GM19372 (cell line): Measurements from ENCODE around the gene CARHSP1.
A peak's percentile ranks its signal among the peaks of the same experiment; 100 is the strongest.
"Not testable (repeated sequence)": the region's sequence is repeated elsewhere in the genome, so short reads cannot be mapped to it uniquely, and the experiment has no call there.

Source experiments
- ATAC-seq: cut with Tn5 transposase; IDR thresholded peaks from one replicate; pipeline ENCODE4 v1.9.1; 2021; ENCODE audit warnings: mild to moderate bottlenecking, low read depth, moderate library complexity; ENCODE audit not compliant: unreplicated experiment

CARHSP1 gene

GRCh38 chr16:8868416-8869211 is at the start of gene CARHSP1:
TSS of gene CARHSP1 (minus strand) at chr16:8869006. CDS start at chr16:8859328, 9,678 bp downstream.
- ATAC-seq, result peak; percentile 68

- ATAC-seq, result not testable (repeated sequence)
Observed at GRCh38 chr16:8917336-8917735, 48.5 kb upstream of the CARHSP1 start.

GRCh38 chr16:8916541-8917225 is 47.9 kb upstream of the CARHSP1 start:
- ATAC-seq, result no peak

GRCh38 chr16:8915722-8916301 is 47.0 kb upstream of the CARHSP1 start:
- no peak for ATAC-seq

- ATAC-seq, result no peak
Observed at GRCh38 chr16:8914098-8914497, 45.3 kb upstream of the CARHSP1 start.

GRCh38 chr16:8912793-8913192 is 44.0 kb upstream of the CARHSP1 start:
- no peak for ATAC-seq

- no peak for ATAC-seq
Observed at GRCh38 chr16:8910811-8911210, 42.0 kb upstream of the CARHSP1 start.

GRCh38 chr16:8908810-8909468 is 40.1 kb upstream of the CARHSP1 start:
- ATAC-seq, result no peak

- no peak for ATAC-seq
Observed at GRCh38 chr16:8907096-8907495, 38.3 kb upstream of the CARHSP1 start.

GRCh38 chr16:8905795-8906591 is 37.2 kb upstream of the CARHSP1 start:
- no peak for ATAC-seq

GRCh38 chr16:8905168-8905762 is 36.5 kb upstream of the CARHSP1 start:
- no peak for ATAC-seq

- no peak for ATAC-seq
Observed at GRCh38 chr16:8904018-8904430, 35.2 kb upstream of the CARHSP1 start.

GRCh38 chr16:8903004-8903403 is 34.2 kb upstream of the CARHSP1 start:
- ATAC-seq, result no peak

GRCh38 chr16:8901320-8901861 is 32.6 kb upstream of the CARHSP1 start:
- ATAC-seq, result no peak

- ATAC-seq, result no peak
Observed at GRCh38 chr16:8900343-8900742, 31.5 kb upstream of the CARHSP1 start.

GRCh38 chr16:8899709-8900317 is 31.0 kb upstream of the CARHSP1 start:
- ATAC-seq, result no peak

- ATAC-seq, result no peak
Observed at GRCh38 chr16:8898660-8899318, 30.0 kb upstream of the CARHSP1 start.

- ATAC-seq, result no peak
Observed at GRCh38 chr16:8894736-8895334, 26.0 kb upstream of the CARHSP1 start.
